ENCODE results near the gene CAMTA1. TPM values are rescaled to one million over a fixed set of nuclear protein-coding genes. Genes with fewer than 3 reads are reported as not detected.

The CAMTA1 gene
- polyA plus RNA-seq, 1 donor from 2014 or later: 162 TPM

DNA sequence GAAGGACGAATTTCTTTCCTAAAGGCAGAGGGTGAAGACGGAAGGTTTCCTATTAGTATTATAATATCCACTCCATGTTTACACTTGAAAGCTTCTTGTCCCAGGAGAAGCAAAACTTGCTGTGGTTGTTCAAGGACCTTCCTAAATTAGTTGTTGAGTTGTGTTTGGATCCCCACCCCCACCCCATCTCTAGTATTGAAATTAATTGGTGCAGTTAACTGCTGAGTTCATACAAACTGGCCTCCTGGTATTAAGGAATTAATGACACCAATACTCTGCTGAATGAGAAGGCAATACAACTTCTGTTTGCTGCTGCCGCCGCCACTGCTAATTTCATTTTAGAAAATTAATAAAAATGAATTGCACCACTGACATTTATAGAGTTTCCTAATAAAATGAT is 308.8 kb downstream of the CAMTA1 start:
- Histone ChIP-seq H3F3A (ENCODE audit: insufficient read depth, low read length, poor library complexity, severe bottlenecking) (no peaks in the 10 kb centered on the region), H4K20me1 (ENCODE audit: insufficient read depth) (no peaks in the 10 kb centered on the region), H3K27me3 (ENCODE audit: insufficient read depth, low read depth, low read length) (no peaks in the 10 kb centered on the region), H3K4me2 (ENCODE audit: low read length) (no peak overlapping the region), H2AFZ (ENCODE audit: low read depth, low read length) (no peak overlapping the region), H3K9me3 (ENCODE audit: low read length) (no peaks in the 10 kb centered on the region), H3K36me3 (ENCODE audit: insufficient read depth, low read length) (no peaks in the 10 kb centered on the region), H3K4me3 (ENCODE audit: low read length) (no peak overlapping the region), H3K9me2 (ENCODE audit: insufficient read depth, low read length) (no peaks in the 10 kb centered on the region), H3K79me2 (replicated peaks; ENCODE audit: insufficient read depth, low read length) (no peaks in the 10 kb centered on the region), H3K27ac (ENCODE audit: low read length) (no peak overlapping the region), H3K9ac (ENCODE audit: low read length) (no peak overlapping the region)
- TF ChIP-seq, protein P1, sequence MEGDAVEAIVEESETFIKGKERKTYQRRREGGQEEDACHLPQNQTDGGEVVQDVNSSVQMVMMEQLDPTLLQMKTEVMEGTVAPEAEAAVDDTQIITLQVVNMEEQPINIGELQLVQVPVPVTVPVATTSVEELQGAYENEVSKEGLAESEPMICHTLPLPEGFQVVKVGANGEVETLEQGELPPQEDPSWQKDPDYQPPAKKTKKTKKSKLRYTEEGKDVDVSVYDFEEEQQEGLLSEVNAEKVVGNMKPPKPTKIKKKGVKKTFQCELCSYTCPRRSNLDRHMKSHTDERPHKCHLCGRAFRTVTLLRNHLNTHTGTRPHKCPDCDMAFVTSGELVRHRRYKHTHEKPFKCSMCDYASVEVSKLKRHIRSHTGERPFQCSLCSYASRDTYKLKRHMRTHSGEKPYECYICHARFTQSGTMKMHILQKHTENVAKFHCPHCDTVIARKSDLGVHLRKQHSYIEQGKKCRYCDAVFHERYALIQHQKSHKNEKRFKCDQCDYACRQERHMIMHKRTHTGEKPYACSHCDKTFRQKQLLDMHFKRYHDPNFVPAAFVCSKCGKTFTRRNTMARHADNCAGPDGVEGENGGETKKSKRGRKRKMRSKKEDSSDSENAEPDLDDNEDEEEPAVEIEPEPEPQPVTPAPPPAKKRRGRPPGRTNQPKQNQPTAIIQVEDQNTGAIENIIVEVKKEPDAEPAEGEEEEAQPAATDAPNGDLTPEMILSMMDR (IDR thresholded peaks at IDR 0.05; ENCODE audit: poor library complexity, severe bottlenecking): no peak
- TF ChIP-seq, protein P2, sequence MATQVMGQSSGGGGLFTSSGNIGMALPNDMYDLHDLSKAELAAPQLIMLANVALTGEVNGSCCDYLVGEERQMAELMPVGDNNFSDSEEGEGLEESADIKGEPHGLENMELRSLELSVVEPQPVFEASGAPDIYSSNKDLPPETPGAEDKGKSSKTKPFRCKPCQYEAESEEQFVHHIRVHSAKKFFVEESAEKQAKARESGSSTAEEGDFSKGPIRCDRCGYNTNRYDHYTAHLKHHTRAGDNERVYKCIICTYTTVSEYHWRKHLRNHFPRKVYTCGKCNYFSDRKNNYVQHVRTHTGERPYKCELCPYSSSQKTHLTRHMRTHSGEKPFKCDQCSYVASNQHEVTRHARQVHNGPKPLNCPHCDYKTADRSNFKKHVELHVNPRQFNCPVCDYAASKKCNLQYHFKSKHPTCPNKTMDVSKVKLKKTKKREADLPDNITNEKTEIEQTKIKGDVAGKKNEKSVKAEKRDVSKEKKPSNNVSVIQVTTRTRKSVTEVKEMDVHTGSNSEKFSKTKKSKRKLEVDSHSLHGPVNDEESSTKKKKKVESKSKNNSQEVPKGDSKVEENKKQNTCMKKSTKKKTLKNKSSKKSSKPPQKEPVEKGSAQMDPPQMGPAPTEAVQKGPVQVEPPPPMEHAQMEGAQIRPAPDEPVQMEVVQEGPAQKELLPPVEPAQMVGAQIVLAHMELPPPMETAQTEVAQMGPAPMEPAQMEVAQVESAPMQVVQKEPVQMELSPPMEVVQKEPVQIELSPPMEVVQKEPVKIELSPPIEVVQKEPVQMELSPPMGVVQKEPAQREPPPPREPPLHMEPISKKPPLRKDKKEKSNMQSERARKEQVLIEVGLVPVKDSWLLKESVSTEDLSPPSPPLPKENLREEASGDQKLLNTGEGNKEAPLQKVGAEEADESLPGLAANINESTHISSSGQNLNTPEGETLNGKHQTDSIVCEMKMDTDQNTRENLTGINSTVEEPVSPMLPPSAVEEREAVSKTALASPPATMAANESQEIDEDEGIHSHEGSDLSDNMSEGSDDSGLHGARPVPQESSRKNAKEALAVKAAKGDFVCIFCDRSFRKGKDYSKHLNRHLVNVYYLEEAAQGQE (IDR thresholded peaks at IDR 0.05; ENCODE audit: borderline replicate concordance): no peak
- TF ChIP-seq EZH2 (IDR thresholded peaks at IDR 0.05; ENCODE audit: borderline replicate concordance, insufficient read depth, low read length, poor library complexity, severe bottlenecking): no peak
- no peak for TF ChIP-seq MXI1 (conservative IDR thresholded peaks at IDR 0.05; ENCODE audit: poor library complexity, severe bottlenecking)
- TF ChIP-seq POLR2AphosphoS5 (IDR thresholded peaks at IDR 0.05): no peak
- no peak for TF ChIP-seq RAD21 (conservative IDR thresholded peaks at IDR 0.05)
- no peak for TF ChIP-seq TAF1 (IDR thresholded peaks at IDR 0.05; ENCODE audit: low read depth)
- no peak for TF ChIP-seq EP300 (conservative IDR thresholded peaks at IDR 0.05; ENCODE audit: poor library complexity, severe bottlenecking)
- no peak for TF ChIP-seq SMC3 (conservative IDR thresholded peaks at IDR 0.05; ENCODE audit: poor library complexity)

DNA sequence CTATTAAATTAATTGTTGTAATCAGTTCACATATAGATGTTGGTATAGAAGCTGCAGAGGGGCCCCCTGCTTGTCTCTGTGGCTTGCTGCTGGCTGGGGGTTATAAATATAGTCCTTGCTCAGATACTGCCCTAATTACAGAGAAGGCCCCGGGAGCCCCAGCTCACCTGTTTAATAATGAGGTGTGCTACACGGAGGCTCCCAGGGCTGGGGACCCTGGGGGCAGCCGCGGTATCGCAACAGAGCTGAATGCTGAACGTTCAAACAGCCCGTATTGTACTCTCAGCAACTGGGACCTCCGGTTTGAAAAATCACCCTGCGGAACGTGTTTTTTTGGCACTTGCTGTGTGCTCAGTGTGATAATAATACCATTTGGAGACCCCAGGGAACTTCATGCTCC is 309.3 kb downstream of the CAMTA1 start:
- Histone ChIP-seq H3K79me2 (replicated peaks; ENCODE audit: insufficient read depth, low read length) (no peaks in the 10 kb centered on the region), H3K9me2 (ENCODE audit: insufficient read depth, low read length) (no peaks in the 10 kb centered on the region), H3F3A (ENCODE audit: insufficient read depth, low read length, poor library complexity, severe bottlenecking) (no peaks in the 10 kb centered on the region), H3K4me3 (ENCODE audit: low read length) (no peak overlapping the region), H3K9ac (ENCODE audit: low read length) (no peak overlapping the region), H4K20me1 (ENCODE audit: insufficient read depth) (no peaks in the 10 kb centered on the region), H3K36me3 (ENCODE audit: insufficient read depth, low read length) (no peaks in the 10 kb centered on the region), H3K4me2 (ENCODE audit: low read length) (no peak overlapping the region), H3K27me3 (ENCODE audit: insufficient read depth, low read depth, low read length) (no peaks in the 10 kb centered on the region), H3K27ac (ENCODE audit: low read length) (no peak overlapping the region), H2AFZ (ENCODE audit: low read depth, low read length) (no peak overlapping the region), H3K9me3 (ENCODE audit: low read length) (no peaks in the 10 kb centered on the region)
- TF ChIP-seq TAF1 (IDR thresholded peaks at IDR 0.05; ENCODE audit: low read depth) (no peak), EZH2 (IDR thresholded peaks at IDR 0.05; ENCODE audit: borderline replicate concordance, insufficient read depth, low read length, poor library complexity, severe bottlenecking) (no peak), POLR2AphosphoS5 (IDR thresholded peaks at IDR 0.05) (no peak), SMC3 (conservative IDR thresholded peaks at IDR 0.05; ENCODE audit: poor library complexity) (no peak), RAD21 (conservative IDR thresholded peaks at IDR 0.05) (no peak)
- TF ChIP-seq, protein P2 (IDR thresholded peaks at IDR 0.05; ENCODE audit: borderline replicate concordance): no peak
- TF ChIP-seq, protein P1 (IDR thresholded peaks at IDR 0.05; ENCODE audit: poor library complexity, severe bottlenecking): no peak

All from neural cell (in vitro differentiated cells).